GM11168 (cell line): ENCODE measurements around the gene SDCBP2.

ENCODE experiments used
- in situ Hi-C: fragments of 300-500 bp; cut with MboI; formaldehyde crosslinking; loops from one replicate; pipeline ENCODE4 v1.12.0; 2022; ENCODE audit warnings: low sequenced_read_pairs; ENCODE audit not compliant: unreplicated experiment

SDCBP2 gene

GRCh38 chr20:1300083-1300840 lies 28.7 kb downstream of the SDCBP2 start:
- in situ Hi-C loops, result no loop called here

- in situ Hi-C loops, result no loop called here
Measured at GRCh38 chr20:1299522-1299921, 29.4 kb downstream of the SDCBP2 start.

DNA sequence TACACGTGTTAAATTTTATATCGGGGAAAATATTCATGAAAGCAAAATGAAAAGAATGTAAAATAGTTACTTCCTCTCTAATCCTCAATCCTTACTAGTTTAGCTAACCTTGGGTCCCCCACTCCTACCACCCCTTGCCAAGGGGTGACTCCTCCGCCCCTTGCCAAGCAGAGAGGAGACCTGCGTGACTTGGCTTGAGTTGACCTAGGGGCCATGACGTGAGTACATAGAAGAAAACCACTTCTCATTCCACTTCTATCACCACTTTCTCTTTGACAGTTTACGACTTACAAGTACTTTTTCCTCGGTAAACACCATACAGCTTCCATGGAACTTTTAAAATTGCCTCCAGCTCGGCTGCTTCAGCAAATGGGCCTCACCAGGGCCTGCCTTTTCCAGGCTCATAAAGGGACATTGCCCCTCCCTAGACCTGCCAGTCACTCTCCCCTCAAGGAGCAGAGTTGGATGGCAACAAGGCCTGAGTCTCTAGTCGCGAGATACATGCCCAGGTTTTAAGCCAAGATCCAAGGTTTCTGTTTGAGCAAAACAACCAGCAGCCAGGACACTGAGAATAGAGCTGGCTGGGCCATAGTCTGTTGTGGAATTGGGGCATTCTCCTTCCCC lies 29.9 kb downstream of the SDCBP2 start:
- in situ Hi-C loops, result no loop called here

DNA sequence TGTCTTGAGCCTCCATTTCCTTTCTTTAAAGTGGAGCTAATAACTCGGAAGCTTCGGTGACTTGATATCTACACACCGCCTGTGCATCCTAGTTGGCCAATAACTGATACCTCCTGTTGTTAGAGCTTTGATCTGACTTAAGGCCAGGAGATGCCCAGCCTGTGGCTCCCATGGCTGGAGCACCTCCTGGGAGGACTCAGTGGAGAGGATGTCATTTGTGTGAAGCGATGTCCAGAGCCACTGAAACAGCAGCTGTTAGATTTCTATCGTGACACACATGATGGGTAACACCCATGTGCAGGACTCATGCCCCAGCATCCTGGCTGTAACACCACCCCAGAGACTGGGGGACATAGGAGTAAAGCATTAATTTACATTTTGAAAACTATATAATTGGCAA lies 30.8 kb downstream of the SDCBP2 start:
- in situ Hi-C loops, result no loop called here

GRCh38 chr20:1297486-1297885 lies 31.5 kb downstream of the SDCBP2 start:
- in situ Hi-C loops, result no loop called here

GRCh38 chr20:1296922-1297321 lies 32.0 kb downstream of the SDCBP2 start:
- in situ Hi-C loops, result no loop called here

DNA sequence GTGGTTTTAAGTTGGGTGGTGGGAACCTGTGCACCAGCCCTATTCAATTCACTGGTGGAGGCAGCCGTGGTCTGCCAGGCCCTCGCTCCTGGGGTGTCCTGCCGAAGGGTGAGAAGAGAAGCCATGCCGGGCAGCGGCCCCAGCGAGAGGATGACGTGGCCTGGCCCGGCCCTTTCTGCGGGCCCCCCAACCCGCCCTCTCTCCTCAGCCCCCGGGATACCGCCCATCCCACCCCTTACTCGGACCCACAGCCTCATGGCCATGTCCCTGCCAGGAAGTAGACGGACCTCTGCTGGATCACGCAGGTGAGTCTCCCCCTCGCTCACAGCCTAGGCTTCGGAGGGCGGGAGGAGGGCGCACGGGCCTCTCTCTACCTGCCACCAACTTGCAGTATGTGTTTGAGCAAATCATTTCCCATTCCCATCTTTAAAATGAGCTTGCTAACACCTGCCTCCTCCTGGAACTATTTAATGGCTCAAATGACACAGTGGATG lies 32.8 kb downstream of the SDCBP2 start:
- in situ Hi-C loops, result no loop called here

- in situ Hi-C loops, result no loop called here
Measured at GRCh38 chr20:1295276-1295930, 33.5 kb downstream of the SDCBP2 start.

- in situ Hi-C loops, result no loop called here
Measured at GRCh38 chr20:1294497-1294896, 34.4 kb downstream of the SDCBP2 start.

GRCh38 chr20:1293641-1294379 lies 35.1 kb downstream of the SDCBP2 start:
- in situ Hi-C loops, result no loop called here

GRCh38 chr20:1292620-1293019 lies 36.3 kb downstream of the SDCBP2 start:
- in situ Hi-C loops, result no loop called here

DNA sequence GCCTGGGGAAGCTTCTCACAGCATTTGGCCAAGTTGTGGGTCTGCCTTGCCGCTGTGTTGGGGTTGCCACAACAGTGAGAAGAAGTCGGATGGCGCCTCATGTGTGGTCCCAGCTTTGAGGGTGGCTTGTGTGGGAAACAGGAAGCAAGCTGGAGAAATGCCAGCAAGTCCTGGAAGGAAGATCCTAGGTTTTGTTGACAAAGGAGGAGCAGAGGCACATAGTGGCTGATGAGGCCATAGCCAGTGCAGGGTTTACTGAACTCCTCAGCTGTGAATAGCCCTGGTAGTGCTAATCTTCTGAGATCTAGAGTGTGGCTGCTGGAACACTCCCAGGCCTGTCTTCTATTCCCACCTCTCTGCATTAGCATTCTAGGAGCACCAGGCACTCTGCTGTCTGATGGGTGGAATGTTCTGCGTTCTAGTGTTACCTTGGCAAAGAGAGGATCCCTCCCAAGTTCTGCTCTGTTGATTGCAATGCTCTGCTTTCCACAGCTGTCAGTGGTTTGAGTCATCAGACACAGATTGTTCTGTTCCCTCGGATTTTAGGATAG lies 37.7 kb downstream of the SDCBP2 start:
- in situ Hi-C loops, result no loop called here

GRCh38 chr20:1287787-1288569 lies 41.0 kb downstream of the SDCBP2 start:
- in situ Hi-C loops, result no loop called here

DNA sequence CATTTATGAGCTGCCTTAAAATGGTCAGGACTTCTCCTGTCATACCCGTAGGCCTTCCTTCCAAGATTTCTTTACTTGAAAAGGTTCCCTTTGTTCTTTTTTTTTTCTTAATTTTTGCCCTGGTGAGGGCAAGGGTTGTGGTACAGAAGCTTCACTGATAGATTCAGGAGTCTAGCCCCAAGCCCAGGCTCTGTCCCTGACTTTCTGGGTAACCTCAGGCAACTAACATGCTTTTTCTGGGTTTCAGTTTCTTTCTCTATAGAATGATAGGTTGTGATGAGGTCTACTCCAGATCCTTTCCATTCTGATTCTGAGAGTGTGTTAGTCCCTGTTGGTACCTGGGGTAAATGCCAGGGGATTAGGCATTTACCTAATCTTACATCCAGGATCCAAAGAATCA lies 41.6 kb downstream of the SDCBP2 start:
- in situ Hi-C loops, result no loop called here

DNA sequence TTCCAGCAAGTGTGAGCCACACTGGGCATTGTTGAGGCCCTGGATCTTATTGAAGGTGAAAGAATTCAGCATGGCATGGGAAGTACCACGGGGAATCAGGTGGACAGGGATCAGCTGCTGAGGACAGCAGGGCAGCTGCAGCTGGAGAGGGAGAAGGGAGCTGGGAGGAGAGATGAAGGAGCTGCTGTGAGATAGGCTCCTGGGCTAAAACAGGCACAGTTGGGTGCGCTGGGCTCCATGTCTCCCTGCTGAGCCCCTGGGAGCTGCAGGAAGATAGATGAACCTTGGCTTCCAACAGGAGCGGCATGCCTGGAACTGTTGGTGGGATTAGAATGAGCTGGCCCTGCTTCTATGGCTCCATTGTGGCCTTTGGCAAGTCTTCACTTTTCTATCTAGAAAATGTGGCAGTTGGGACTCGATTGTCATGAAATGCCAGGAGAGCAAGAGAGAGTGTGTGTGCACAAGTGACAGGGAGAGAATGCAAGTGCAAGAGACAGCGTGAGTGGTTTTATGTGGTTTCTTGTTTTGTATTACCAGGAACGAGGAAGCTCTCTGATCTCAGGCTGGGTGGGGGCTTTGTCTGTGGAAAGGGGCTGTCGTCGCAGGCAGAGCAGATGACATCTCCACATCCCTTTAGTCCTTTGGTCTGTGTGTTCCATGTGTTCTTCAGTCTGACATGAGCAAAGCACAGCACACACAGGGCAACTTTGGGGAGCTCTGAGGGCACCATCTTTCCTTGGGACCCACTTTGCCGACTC lies 42.5 kb downstream of the SDCBP2 start:
- in situ Hi-C loops, result no loop called here

DNA sequence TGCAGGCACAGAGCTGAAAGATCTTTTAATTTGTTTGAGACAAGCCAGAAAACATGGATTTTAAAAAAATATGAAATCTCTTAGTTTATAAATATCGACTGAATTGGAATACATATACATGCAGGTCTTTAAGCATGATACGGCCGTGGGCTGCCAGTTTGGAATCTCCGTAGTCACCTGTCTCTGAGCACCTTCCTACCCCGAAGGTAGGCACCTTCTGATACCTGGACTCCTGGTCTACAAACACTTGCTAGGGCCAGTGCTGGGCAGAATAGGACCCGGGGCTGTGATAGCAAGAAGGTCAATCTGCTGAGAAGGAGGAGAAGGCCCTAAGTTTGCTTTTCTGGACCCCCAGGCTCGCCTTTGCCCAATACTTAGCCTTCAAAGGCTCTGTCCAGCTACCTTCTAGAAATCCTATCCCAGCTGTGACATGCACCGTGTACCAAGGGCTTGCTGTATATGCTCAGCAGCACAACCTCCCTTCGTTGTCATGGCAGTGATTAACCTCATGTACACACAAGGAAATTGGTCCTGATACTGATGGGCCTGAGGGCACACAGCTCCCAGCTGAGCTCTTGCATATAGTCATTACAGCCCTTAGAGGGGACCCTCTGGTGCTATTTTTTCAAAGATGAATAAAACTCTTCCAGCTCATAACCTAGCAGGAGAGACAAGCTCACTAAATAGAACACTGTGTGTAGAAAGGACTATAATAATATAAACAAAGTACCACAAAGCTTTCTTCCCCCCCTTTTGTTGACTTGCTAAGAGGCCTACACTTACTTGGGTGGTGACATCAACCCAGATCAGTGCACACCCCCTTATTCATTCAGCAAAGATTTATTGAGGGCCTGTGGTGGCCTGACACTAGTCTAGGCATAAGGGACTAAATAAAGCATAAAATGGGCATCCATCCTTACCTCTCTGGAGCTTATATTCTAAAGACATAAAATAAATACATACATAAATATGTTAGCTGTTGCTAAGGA lies 45.1 kb downstream of the SDCBP2 start:
- in situ Hi-C loops, result no loop called here

DNA sequence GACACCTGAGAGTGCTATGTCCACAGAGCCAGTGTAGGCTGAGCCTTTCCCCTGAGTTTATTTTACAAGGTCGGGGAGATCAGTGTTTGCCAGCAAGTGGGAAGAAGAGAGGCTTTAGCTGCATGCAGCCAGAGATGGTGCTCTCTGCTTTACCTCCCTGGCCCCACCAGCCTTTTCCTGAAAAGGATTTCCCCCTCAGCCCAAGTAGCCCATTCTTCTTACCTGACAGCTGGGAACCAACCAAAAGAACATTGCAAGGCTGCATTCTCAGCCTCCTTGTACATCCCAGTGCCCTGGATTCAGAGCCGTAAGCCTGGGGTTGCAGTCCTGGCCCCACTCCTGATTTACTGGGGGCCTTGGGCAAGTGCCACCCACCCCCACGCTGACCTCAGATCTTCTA lies 46.0 kb downstream of the SDCBP2 start:
- in situ Hi-C loops, result no loop called here
